GM19099 (cell line): ENCODE results near the gene SEMA6A.

Source experiments
- POLR2A ChIP-seq: IDR thresholded peaks from 3 replicates; pipeline ENCODE4 v1.6.1; 2011; ENCODE audit warnings: low read depth; ENCODE audit not compliant: insufficient read length; ENCODE audit errors: extremely low read depth

The SEMA6A gene

GRCh38 chr5:116479776-116480675, 94.6 kb downstream of the SEMA6A start:
- no peak for TF ChIP-seq POLR2A

GRCh38 chr5:116478491-116478890, 96.1 kb downstream of the SEMA6A start:
- TF ChIP-seq POLR2A = no peak

- no peak for TF ChIP-seq POLR2A
These were observed 97.6 kb downstream of the SEMA6A start for GRCh38 chr5:116476897-116477537.

- no peak for TF ChIP-seq POLR2A
These were observed 99.3 kb downstream of the SEMA6A start for GRCh38 chr5:116475338-116475737.

- no peak for TF ChIP-seq POLR2A
These were observed 100.9 kb downstream of the SEMA6A start for GRCh38 chr5:116473706-116474105.

GRCh38 chr5:116472274-116472673, 102.3 kb downstream of the SEMA6A start:
- no peak for TF ChIP-seq POLR2A

GRCh38 chr5:116469631-116470030, 105.0 kb downstream of the SEMA6A start:
- no peak for TF ChIP-seq POLR2A

- TF ChIP-seq POLR2A = no peak
These were observed 106.0 kb downstream of the SEMA6A start for GRCh38 chr5:116468583-116468982.

GRCh38 chr5:116467465-116467843, 107.2 kb downstream of the SEMA6A start:
- TF ChIP-seq POLR2A = no peak

GRCh38 chr5:116466727-116467464, 107.7 kb downstream of the SEMA6A start:
- TF ChIP-seq POLR2A = no peak

- no peak for TF ChIP-seq POLR2A
These were observed 109.2 kb downstream of the SEMA6A start for GRCh38 chr5:116465411-116465810.

- TF ChIP-seq POLR2A = no peak
These were observed 110.4 kb downstream of the SEMA6A start for GRCh38 chr5:116464144-116464708.

- no peak for TF ChIP-seq POLR2A
These were observed 112.1 kb downstream of the SEMA6A start for GRCh38 chr5:116462500-116462899.

GRCh38 chr5:116459301-116459700, 115.3 kb downstream of the SEMA6A start:
- TF ChIP-seq POLR2A = no peak

GRCh38 chr5:116457062-116457461, 117.6 kb downstream of the SEMA6A start:
- TF ChIP-seq POLR2A = no peak
